HepG2 (cell line): Measurements from ENCODE around the gene BET1L. TPM values are rescaled to one million over a fixed set of nuclear protein-coding genes. Genes with fewer than 3 reads are reported as not detected.

Experiments
- MXD3 ChIP-seq: IDR thresholded peaks from 2 replicates; pipeline ENCODE4 v1.6.1; 2016; ENCODE audit warnings: mild to moderate bottlenecking, missing biosample characterization, missing genetic modification reagents
- SP1 ChIP-seq, 2 experiments: fragments of 450-650 bp in 1 of 2; sonication (generic) in 1 of 2; formaldehyde crosslinking in 1 of 2; IDR thresholded peaks; 2 replicates each; pipeline versions ENCODE4 v1.4.0 to v1.6.1; 2016 to 2020; ENCODE audit warnings: missing genetic modification reagents in 1 of 2
- ZNF704 ChIP-seq: sonication (generic); formaldehyde crosslinking; IDR thresholded peaks from 2 replicates; pipeline ENCODE4 v1.8.1; 2023; ENCODE audit warnings: mild to moderate bottlenecking, inconsistent platforms, moderate library complexity, missing genetic modification reagents, borderline replicate concordance
- ZNF772 ChIP-seq: sonication (generic); formaldehyde crosslinking; IDR thresholded peaks from 2 replicates; pipeline ENCODE4 v1.5.0; 2020; ENCODE audit warnings: mild to moderate bottlenecking, missing genetic modification reagents
- polyA plus RNA-seq, 8 experiments: library from polyadenylated mRNA; depleted of rRNA in 3 of 8; stranded (reverse) in 7 of 8; unstranded in 1 of 8; fragments of >200 nt; fragmentation: Illumina TruSeq in 4 of 8; extraction: Trizol in 4 of 8; gene quantifications; 2 replicates each; pipeline versions ENCODE4 v1.2.1 to v1.2.3, GENCODE V29; 2011 to 2016; ENCODE audit warnings: low read depth in 4 of 8, missing spikeins in 1 of 8, mixed read lengths in 1 of 8; ENCODE audit not compliant: insufficient read depth in 1 of 8
- total RNA-seq, 5 experiments: library from RNA; depleted of rRNA; stranded (reverse); fragments of >200 nt; fragmentation: Illumina TruSeq; extraction: Trizol; gene quantifications; 2 replicates each; pipeline ENCODE4 v1.2.3, GENCODE V29; 2016; ENCODE audit warnings: low read depth in 1 of 5
- TF ChIP-seq, protein P1 (sequence below): sonication (generic); formaldehyde crosslinking; IDR thresholded peaks from 2 replicates; pipeline ENCODE4 v1.5.1; 2020; ENCODE audit warnings: mild to moderate bottlenecking, missing genetic modification reagents

Gene BET1L
- total and polyA plus RNA-seq, 2 of the 13 experiments (the other 11 are each of a cell fraction or from before 2014, with no cell fraction given) = 26.2 to 59.6 TPM

DNA sequence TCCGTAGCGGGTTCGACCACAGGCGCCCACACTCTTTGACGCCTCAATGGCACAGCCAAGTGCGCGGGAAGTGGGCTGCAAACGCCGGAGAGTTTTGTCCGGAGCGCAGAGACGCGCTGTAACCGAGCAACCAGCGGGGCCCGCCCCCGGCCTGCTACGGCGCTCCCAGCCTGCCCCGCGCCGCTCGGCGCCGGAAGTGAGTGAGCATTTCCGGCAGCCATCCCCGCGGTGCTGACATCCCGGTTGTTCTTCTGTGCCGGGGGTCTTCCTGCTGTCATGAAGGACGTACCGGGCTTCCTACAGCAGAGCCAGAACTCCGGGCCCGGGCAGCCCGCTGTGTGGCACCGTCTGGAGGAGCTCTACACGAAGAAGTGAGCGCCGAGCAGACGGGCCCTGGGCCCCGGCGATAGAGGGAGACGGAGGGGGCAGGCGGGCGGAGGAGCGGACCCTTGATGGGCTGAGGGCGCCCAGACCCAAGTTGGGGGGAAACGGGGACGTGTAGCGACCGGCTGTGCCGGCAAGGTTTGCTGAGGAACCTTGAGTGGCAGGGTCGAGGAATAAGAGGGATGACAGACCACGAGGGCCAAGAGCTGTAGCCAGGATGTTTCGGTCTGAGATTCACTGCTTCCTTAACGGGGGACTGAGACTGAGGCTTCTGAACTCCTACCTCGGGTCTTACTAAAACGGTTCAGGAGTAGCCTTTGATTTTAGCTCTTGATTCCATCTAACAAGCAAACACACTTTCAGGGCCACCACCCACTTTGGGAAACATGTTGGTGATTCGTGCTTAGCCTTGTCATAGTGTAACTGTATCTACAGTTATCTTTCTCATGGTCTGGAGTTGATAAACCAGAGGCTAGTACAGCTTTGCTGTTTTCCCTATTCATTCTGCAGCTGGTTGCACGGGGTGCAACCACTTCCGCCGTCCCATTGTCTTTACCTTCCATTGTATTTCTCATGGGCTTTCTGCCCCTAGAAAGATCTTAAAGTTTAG is 29.9 kb upstream of the BET1L start, which contains the start of gene PSMD13 (continued):
- TF ChIP-seq ZNF704 (peak; percentile 37; the same call in 1 of the 2 replicates), MXD3 (CRISPR knock-in tag) (no peak), ZNF772 (CRISPR knock-in tag) (no peak), SP1 (IDR thresholded peaks at IDR 0.05) (no peak), SP1 (CRISPR knock-in tag; IDR thresholded peaks at IDR 0.05) (peak; percentile 69)
- TF ChIP-seq, protein P1, sequence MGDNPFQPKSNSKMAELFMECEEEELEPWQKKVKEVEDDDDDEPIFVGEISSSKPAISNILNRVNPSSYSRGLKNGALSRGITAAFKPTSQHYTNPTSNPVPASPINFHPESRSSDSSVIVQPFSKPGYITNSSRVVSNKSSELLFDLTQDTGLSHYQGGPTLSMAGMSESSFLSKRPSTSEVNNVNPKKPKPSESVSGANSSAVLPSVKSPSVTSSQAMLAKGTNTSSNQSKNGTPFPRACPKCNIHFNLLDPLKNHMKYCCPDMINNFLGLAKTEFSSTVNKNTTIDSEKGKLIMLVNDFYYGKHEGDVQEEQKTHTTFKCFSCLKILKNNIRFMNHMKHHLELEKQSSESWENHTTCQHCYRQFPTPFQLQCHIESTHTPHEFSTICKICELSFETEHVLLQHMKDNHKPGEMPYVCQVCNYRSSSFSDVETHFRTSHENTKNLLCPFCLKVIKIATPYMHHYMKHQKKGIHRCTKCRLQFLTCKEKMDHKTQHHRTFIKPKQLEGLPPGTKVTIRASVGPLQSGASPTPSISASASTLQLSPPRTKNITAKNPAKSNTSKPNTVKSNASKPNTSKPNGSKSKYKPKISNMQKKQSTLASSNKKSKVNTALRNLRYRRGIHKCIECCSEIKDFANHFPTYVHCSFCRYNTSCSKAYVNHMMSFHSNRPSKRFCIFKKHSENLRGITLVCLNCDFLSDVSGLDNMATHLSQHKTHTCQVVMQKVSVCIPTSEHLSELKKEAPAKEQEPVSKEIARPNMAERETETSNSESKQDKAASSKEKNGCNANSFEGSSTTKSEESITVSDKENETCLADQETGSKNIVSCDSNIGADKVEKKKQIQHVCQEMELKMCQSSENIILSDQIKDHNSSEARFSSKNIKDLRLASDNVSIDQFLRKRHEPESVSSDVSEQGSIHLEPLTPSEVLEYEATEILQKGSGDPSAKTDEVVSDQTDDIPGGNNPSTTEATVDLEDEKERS (CRISPR knock-in tag) = no peak
